Inflammatory macrophage treated with lipopolysaccharide for 1 hour (primary cell): ENCODE results near the gene STUB1.
A peak's percentile ranks its signal among the peaks of the same experiment; 100 is the strongest.
"Not testable (repeated sequence)": the region's sequence is repeated elsewhere in the genome, so short reads cannot be mapped to it uniquely, and the experiment has no call there.

Experiments used
- DNase-seq, 2 donors: peaks; one replicate each; pipeline ENCODE4 v3.0.0-alpha.2; 2020 to 2022

The STUB1 gene

DNA sequence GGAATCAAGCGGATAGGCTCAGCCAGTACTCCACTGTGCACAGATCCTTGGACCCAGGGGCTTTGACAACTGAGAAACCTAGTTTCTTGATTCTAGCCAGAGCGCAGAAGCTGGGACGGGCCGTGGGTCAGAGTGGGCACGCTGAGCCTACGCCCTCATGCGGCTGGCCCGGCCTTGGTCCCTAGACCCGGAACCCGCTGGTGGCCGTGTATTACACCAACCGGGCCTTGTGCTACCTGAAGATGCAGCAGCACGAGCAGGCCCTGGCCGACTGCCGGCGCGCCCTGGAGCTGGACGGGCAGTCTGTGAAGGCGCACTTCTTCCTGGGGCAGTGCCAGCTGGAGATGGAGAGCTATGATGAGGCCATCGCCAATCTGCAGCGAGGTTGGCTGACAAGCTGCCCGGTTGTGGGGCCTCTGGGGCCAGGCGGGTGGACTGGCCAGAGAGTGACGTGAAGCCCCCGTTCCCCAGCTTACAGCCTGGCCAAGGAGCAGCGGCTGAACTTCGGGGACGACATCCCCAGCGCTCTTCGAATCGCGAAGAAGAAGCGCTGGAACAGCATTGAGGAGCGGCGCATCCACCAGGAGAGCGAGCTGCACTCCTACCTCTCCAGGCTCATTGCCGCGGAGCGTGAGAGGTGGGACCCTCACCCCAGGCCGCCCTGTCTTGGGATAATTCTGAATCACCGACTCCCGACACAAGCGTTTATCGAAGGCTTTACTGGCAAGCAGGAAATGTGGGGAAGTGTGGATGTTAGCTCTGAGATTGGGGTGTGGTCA, 946 bp downstream of the STUB1 start:
- DNase-seq, result peak in 1 of 2 donors; percentile 25

- DNase-seq, result no peak
Measured at GRCh38 chr16:681746-682427, 1.7 kb downstream of the STUB1 start.

- no peak for DNase-seq
Measured at GRCh38 chr16:682493-683395, 2.5 kb downstream of the STUB1 start.

- no peak for DNase-seq
Measured at GRCh38 chr16:683396-684070, 3.3 kb downstream of the STUB1 start.

DNA sequence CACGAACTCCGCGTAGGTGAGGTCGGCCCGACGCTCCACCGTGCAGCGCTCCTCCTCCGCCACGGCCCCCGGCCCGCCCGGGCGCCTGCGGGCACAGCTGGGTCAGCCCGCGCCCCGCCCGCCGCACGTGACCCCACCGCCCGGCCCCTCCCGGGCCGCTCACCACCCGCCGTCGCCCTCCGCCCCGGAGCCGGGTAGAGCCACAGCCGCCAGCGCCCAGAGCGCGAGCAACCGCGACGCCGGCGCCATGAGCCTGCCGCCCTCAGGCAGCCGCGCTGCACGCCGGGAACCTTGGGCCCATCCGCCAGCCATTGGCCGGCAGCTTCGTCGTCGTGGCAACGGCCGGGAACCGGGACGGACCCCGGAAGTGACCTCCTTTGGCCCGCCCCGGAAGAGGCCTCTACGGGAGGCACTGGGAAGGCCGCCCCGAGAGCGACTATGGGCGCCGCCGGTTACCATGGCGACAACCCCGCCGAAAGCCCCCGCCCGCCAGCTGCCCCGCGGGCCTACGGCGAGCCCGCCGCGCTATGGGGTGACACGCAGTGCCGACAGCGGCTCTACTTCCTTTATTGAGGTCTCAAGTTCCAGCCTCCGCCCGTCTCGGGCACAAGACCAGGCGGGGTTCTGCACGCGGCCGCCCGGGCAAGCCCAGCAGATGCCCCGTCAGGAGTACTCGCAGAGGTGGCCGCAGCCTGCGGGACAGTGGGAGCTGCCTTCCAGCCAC, 4.0 kb downstream of the STUB1 start, which contains the start of gene JMJD8:
JMJD8 (minus strand) TSS at position 264 of the 724 bp plus-strand sequence; CDS start at position 249, 15 bp downstream.
- peak; percentile 95 to 98 for DNase-seq

- DNase-seq, result no peak
Measured at GRCh38 chr16:684961-685696, 4.9 kb downstream of the STUB1 start.

- DNase-seq, result peak in 1 of 2 donors; percentile 40
Measured at GRCh38 chr16:685967-686366, 5.8 kb downstream of the STUB1 start.

GRCh38 chr16:686459-687260, 6.5 kb downstream of the STUB1 start:
- DNase-seq, result no peak

GRCh38 chr16:687499-687898, 7.3 kb downstream of the STUB1 start:
- no peak for DNase-seq

GRCh38 chr16:689175-689897, 9.1 kb downstream of the STUB1 start:
- DNase-seq, result no peak

- not testable (repeated sequence) for DNase-seq
Measured at GRCh38 chr16:691242-691641, 11.0 kb downstream of the STUB1 start.

DNA sequence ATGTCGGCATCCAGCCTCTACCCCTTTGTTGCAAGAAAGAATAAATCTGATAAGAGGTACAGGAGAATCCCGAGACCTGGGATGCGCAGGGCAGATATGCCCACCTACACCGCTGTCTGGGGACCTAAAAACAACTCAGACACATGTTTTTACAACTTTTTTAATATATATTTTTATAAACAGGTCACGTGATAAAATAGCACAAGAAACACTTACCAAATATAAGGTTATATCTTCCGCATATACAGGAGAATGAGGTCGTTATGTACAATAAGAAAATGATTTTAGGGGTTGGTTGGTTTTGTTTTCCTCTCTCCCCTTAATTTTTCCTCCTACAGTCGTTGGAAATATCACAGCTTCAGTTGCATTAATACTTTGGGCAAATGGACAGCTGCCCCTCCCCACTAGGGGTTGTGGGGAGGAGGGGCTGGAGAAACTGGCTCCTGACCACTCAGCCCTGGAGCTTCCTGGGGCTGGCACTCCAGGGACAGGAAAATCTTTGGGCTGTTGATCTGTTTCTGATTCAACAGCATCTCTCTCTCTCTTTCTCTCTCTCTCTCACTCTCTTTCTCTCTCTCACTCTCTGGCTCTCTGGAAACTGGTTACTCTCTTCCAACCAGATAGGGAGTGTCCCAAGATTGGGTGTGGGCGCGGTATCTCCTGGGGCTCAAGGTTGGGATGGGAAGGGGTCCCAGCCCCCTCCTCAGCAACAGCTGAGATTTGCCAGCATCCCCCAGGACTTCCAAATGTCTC, 12.3 kb downstream of the STUB1 start:
- DNase-seq, result no peak

DNA sequence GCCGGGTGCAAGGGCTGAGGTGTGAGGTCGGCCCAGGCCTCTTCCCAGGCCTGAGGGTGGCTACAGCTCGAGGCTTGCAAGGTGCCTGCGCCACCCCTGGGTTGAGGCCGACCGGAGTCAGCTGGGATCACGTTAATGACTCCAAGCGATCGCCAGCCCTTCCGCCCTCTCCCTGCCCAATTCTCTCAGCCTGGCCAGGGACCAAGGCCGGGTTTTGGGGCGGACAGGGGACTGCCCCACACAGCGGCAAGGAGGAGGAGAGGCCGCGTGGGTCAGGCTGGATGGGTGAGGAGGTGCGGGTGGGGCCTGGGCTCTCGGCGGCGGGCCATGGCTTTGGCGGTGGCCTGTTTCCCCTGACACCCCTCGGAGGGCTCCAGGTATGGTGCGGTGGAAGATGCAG, 13.2 kb downstream of the STUB1 start:
- no peak for DNase-seq

DNA sequence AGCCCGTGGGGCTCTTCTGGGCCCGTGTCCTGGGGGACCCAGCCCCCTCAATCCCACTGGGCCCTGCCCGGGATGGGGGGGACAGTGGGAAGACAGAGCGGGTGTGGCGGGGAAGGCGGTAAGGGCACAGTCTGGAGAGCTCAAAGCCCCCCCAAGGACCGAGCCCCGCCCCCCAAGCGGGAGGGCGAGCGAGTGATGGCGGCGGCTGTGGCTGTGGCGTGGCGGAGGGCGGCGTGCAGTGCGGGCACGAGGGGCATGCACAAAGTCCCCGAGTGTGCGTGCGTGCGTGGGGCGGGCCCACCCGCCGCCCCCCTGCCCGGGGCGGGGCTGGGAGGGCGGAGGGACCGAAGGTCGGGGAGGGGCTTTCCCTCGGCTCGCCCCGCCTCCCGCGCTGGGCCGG, 13.6 kb downstream of the STUB1 start:
- no peak for DNase-seq

DNA sequence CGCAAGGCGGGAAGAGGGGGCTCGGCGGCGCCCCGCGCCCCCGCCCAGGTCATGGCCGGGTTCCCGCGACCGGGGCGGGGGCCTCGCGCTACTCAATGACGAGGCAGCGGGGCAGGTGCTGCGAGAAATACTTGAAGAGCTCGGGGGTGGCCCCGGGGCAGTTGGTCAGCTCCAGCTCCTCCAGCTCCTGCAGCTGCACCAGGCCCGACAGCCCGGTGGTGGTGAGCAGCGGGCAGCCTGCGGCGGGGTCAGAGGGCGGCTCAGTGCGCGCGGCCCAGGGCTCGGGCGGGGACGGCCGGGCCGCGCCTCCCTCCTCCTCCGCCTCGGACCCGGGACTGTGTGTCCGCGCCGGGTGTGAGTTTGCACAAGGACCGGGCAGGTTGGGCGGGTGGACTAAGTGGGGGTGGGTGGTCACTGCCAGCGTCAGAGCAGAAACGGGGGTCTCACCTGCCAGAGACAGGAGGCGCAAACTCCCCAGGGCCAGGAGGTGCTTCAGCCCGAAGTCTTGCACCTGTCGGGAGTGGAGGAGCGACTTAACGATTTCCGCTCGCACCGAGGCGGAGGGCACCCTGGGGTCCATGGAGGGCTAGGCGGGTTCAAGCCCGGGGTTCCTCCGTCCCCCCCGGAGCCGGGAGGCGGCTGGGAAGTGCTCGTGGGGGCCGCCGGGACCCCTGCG, 14.1 kb downstream of the STUB1 start:
- DNase-seq, result no peak

GRCh38 chr16:694863-695354, 14.7 kb downstream of the STUB1 start:
- DNase-seq, result no peak

DNA sequence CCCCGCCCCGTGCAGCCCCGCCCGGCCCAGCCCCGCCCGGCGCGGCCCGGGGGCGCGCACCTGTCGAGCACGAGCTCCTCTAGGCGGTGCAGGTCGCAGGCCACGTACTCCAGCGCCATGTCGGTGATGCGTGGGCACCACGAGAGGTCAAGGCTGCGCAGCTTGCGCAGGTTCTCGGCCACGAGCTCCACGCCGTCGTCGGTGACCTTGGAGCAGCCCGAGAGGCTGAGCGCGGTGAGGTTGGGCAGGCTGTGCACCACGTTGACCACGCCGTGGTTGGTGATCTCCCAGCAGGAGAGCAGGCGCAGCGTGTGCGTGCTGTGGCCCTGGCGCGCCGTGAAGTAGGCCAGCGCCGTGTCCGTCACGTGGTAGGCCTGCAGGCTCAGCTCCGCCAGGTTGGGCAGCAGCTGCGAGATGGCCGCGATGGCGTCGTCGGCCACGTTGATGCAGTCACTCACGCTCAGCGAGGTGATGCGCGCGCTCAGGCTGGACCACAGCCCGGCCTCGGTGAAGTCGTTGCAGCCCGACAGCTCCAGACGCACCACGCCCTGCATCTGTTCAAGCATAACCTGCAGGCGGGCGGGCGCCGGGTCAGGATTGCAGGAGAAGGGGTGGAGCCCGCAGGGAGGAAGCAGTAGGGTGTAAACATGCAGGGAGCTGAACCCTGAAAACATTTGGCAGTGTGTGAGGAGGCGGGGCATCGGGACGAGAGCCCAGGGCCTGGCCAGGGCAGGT, 15.3 kb downstream of the STUB1 start:
- DNase-seq, result no peak
